ENCODE results near the gene FCHSD2. TPM values are rescaled to one million over a fixed set of nuclear protein-coding genes. Genes with fewer than 3 reads are reported as not detected.

FCHSD2 gene
- total and polyA plus RNA-seq, 2 donors (not counting 3 experiments of a cell fraction or from before 2014, with no cell fraction given): 20.8 to 56.9 TPM

DNA sequence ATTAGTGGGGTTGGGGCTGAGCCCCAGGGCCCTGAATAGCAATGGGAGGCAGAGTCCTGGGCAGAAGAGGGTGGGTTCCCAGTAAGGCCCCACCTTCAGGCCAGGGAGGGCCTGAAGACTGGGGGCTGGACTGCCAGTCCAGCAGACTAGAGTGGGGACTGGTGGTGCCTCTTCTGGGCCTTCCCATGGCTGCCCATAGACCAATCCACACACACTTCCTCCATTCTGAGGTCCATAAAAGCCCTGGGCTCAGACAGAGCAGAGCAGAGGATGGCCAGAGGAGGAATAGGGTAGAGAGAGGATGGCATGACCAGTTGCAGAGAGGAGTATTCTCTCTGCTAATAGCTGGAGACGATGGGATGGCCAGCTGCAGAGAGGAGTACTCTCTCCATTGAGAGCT lies 216.0 kb downstream of the FCHSD2 start:
- DNase-seq (ENCODE audit: low read depth, low spot score) (no peak), FAIRE-seq (no peak)
- no peaks in the 10 kb centered on the region for H4K20me1 ChIP-seq (replicated peaks; ENCODE audit: control insufficient read depth, extremely low read depth, insufficient read depth, low read length)
- ChIA-PET POLR2A (no interaction called here), CTCF (interaction anchor here (1.3 to 3.2 kb wide), 4 partner anchors 211 to 251 kb away, joined by 4 to 30 read pairs (median 12); partner anchors contain the start of gene FCHSD2)
- H3K9me1 ChIP-seq (replicated peaks; ENCODE audit: control insufficient read depth, extremely low read depth, insufficient read depth, low read length): no peaks in the 10 kb centered on the region
- H3K27ac ChIP-seq (ENCODE audit: insufficient read depth, low read depth, low read length): no peak overlapping the region
- H3K9ac ChIP-seq (replicated peaks; ENCODE audit: extremely low read depth, insufficient read depth, low read length): no peak overlapping the region
- no peak overlapping the region for H2AFZ ChIP-seq (ENCODE audit: low read depth, low read length)
- H3K4me1 ChIP-seq (ENCODE audit: control insufficient read depth, extremely low read depth, insufficient read depth, low read length): peaks cover 4% of the 10 kb centered on the region
- H3K9me3 ChIP-seq (replicated peaks; ENCODE audit: control insufficient read depth, insufficient read depth, low read length): no peaks in the 10 kb centered on the region
- H3K36me3 ChIP-seq (ENCODE audit: control insufficient read depth in 2 of 2, extremely low read depth in 1 of 2, insufficient read depth in 2 of 2, low read length in 2 of 2): no peaks in the 10 kb centered on the region
- intact Hi-C loops (cut with micrococcal nuclease): no loop called here
- TF ChIP-seq GATA2 (IDR thresholded peaks at IDR 0.05; ENCODE audit: insufficient read depth, insufficient read length, low read depth, low read length) (no peak), POLR2AphosphoS5 (IDR thresholded peaks at IDR 0.05; ENCODE audit: insufficient read depth, low read depth, low read length) (no peak), FOS (IDR thresholded peaks at IDR 0.05; ENCODE audit: borderline replicate concordance, insufficient read depth, low read length) (no peak), POLR2A (IDR thresholded peaks at IDR 0.05; ENCODE audit: low read depth, low read length) (no peak), JUN (IDR thresholded peaks at IDR 0.05; ENCODE audit: borderline replicate concordance, insufficient read depth, insufficient read length, low read depth) (no peak), MYC (IDR thresholded peaks at IDR 0.05; ENCODE audit: low read depth, low read length) (no peak), EZH2 (IDR thresholded peaks at IDR 0.05; ENCODE audit: borderline replicate concordance, low read depth, low read length, severe bottlenecking) (no peak), MAX (IDR thresholded peaks at IDR 0.05; ENCODE audit: insufficient read depth, insufficient read length) (no peak)
- TF ChIP-seq, protein P1, sequence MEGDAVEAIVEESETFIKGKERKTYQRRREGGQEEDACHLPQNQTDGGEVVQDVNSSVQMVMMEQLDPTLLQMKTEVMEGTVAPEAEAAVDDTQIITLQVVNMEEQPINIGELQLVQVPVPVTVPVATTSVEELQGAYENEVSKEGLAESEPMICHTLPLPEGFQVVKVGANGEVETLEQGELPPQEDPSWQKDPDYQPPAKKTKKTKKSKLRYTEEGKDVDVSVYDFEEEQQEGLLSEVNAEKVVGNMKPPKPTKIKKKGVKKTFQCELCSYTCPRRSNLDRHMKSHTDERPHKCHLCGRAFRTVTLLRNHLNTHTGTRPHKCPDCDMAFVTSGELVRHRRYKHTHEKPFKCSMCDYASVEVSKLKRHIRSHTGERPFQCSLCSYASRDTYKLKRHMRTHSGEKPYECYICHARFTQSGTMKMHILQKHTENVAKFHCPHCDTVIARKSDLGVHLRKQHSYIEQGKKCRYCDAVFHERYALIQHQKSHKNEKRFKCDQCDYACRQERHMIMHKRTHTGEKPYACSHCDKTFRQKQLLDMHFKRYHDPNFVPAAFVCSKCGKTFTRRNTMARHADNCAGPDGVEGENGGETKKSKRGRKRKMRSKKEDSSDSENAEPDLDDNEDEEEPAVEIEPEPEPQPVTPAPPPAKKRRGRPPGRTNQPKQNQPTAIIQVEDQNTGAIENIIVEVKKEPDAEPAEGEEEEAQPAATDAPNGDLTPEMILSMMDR (IDR thresholded peaks at IDR 0.05; ENCODE audit: extremely low read depth in 1 of 2, insufficient read depth in 1 of 2, low read depth in 1 of 2, low read length in 2 of 2): no peak
- dilution Hi-C loops (cut with MboI; ENCODE audit: extremely low pct_ligation_motif_present, low sequenced_read_pairs): no loop called here
- H3K79me2 ChIP-seq (ENCODE audit: control insufficient read depth, insufficient read depth, low read length): peaks cover 3% of the 10 kb centered on the region
- H3K4me2 ChIP-seq (ENCODE audit: insufficient read depth, low read length): no peak overlapping the region
- no TSS peak for BruUV-seq (replicated peaks)
- H3K27me3 ChIP-seq (ENCODE audit: control insufficient read depth in 2 of 2, insufficient read depth in 2 of 2, low read length in 2 of 2): no peaks in the 10 kb centered on the region
- no peak overlapping the region for H3K4me3 ChIP-seq (replicated peaks in 1 of 3; ENCODE audit: insufficient read depth in 1 of 3, low read depth in 1 of 3, low read length in 3 of 3)

All from endothelial cell of umbilical vein (primary cell).